GM23248 (cell line): ENCODE data around the gene IRF6. TPM values are rescaled to one million over a fixed set of nuclear protein-coding genes. Genes with fewer than 3 reads are reported as not detected.
A peak's percentile ranks its signal among the peaks of the same experiment; 100 is the strongest.

ENCODE experiments used
- DNase-seq: peaks from one replicate; pipeline ENCODE4 v3.0.0-alpha.2; 2015
- H2AFZ ChIP-seq: fragments of 200-600 bp; sonication (generic); 2 replicates; pipeline ENCODE4 v1.6.1; 2016; ENCODE audit warnings: antibody characterized with exemption
- H3F3A ChIP-seq: fragments of 200-600 bp; sonication (generic); 2 replicates; pipeline ENCODE4 v1.6.1; 2016; ENCODE audit warnings: mild to moderate bottlenecking, antibody characterized with exemption, mixed run types; ENCODE audit not compliant: insufficient read depth
- H3K27ac ChIP-seq: fragments of 200-600 bp; sonication (generic); 2 replicates; pipeline ENCODE4 v1.5.1; 2016; ENCODE audit warnings: mild to moderate bottlenecking
- H3K27me3 ChIP-seq: fragments of 200-600 bp; sonication (generic); replicated peaks from 2 replicates; pipeline ENCODE4 v1.6.1; 2016; ENCODE audit warnings: mild to moderate bottlenecking; ENCODE audit not compliant: insufficient read depth
- H3K36me3 ChIP-seq: fragments of 200-600 bp; sonication (generic); 2 replicates; pipeline ENCODE4 v1.6.1; 2016; ENCODE audit warnings: low read depth, mild to moderate bottlenecking
- H3K4me1 ChIP-seq: fragments of 200-600 bp; sonication (generic); 2 replicates; pipeline ENCODE4 v1.6.1; 2016; ENCODE audit warnings: mild to moderate bottlenecking; ENCODE audit not compliant: insufficient read depth
- H3K4me2 ChIP-seq: fragments of 200-600 bp; sonication (generic); one replicate; pipeline ENCODE4 v1.6.1; 2016; ENCODE audit warnings: mild to moderate bottlenecking; ENCODE audit not compliant: unreplicated experiment
- H3K4me3 ChIP-seq: fragments of 200-600 bp; sonication (generic); 2 replicates; pipeline ENCODE4 v1.5.1; 2016; ENCODE audit warnings: mild to moderate bottlenecking
- H3K79me2 ChIP-seq: fragments of 200-600 bp; sonication (generic); 2 replicates; pipeline ENCODE4 v1.6.1; 2016; ENCODE audit warnings: mild to moderate bottlenecking; ENCODE audit not compliant: insufficient read depth
- H3K9ac ChIP-seq: fragments of 200-600 bp; sonication (generic); 2 replicates; pipeline ENCODE4 v1.6.1; 2016; ENCODE audit warnings: mild to moderate bottlenecking
- H3K9me2 ChIP-seq: fragments of 200-600 bp; sonication (generic); 2 replicates; pipeline ENCODE4 v1.6.1; 2016; ENCODE audit warnings: mixed run types, mild to moderate bottlenecking, moderate library complexity; ENCODE audit not compliant: insufficient read depth
- H3K9me3 ChIP-seq: fragments of 200-600 bp; sonication (generic); one replicate; pipeline ENCODE4 v1.6.1; 2017; ENCODE audit warnings: low read depth
- H4K20me1 ChIP-seq: fragments of 200-600 bp; sonication (generic); 2 replicates; pipeline ENCODE4 v1.6.0; 2016; ENCODE audit not compliant: insufficient read depth
- EZH2 ChIP-seq: fragments of 200-600 bp; sonication (generic); IDR thresholded peaks from 2 replicates; pipeline ENCODE4 v1.6.1; 2018; ENCODE audit warnings: antibody characterized with exemption, mild to moderate bottlenecking; ENCODE audit not compliant: insufficient read depth, poor library complexity, severe bottlenecking
- EZH2phosphoT487 ChIP-seq: fragments of 200-600 bp; sonication (generic); IDR thresholded peaks from 2 replicates; pipeline ENCODE4 v1.6.1; 2018; ENCODE audit warnings: antibody characterized with exemption, moderate library complexity, mild to moderate bottlenecking, low read depth; ENCODE audit not compliant: insufficient read depth
- WGBS, 2 experiments: methylation state at CpG; one replicate each; pipeline ENCODE4 v1.1.6; 2015 to 2017; ENCODE audit warnings: low lambda C conversion rate in 2 of 2, low coverage in 1 of 2; ENCODE audit errors: missing lambda C conversion rate in 2 of 2; 5-methylcytosine and 5-hydroxymethylcytosine counted together
- in situ Hi-C: fragments of 300-500 bp; cut with MboI; formaldehyde crosslinking; loops from 2 replicates; pipeline ENCODE4 v1.15.0; 2020
- polyA plus RNA-seq: library from polyadenylated mRNA; unstranded; fragments of >200 nt; fragmentation: Nextera tagmentation; extraction: Ambion mirVana; gene quantifications from 2 replicates; pipeline ENCODE4 v1.2.1, GENCODE V29; 2016
- total RNA-seq: library from RNA; depleted of rRNA; stranded (reverse); fragments of >200 nt; shearing (Covaris generic); gene quantifications from 2 replicates; pipeline ENCODE4 v1.2.3, GENCODE V29; 2014

Gene IRF6
- total and polyA plus RNA-seq, 2 experiments from 2014 or later = 0.84 to 1.3 TPM

GRCh38 chr1:209749205-209749604, 56.7 kb downstream of the IRF6 start:
- Histone ChIP-seq H3K4me2 (no peak overlapping the region), H3K4me3 (no peak overlapping the region), H3K36me3 (no peaks in the 10 kb centered on the region), H3K27ac (no peak overlapping the region), H3K9ac (no peak overlapping the region), H3K9me2 (no peaks in the 10 kb centered on the region), H3K4me1 (no peaks in the 10 kb centered on the region), H4K20me1 (no peaks in the 10 kb centered on the region), H3F3A (no peaks in the 10 kb centered on the region), H2AFZ (no peak overlapping the region), H3K27me3 (no peaks in the 10 kb centered on the region), H3K79me2 (no peaks in the 10 kb centered on the region), H3K9me3 (no peaks in the 10 kb centered on the region)
- in situ Hi-C loops = no loop called here
- no peak for TF ChIP-seq EZH2
- no peak for TF ChIP-seq EZH2phosphoT487
- 11 to 13% methylated on average over 2 of the region's 2 CpGs for WGBS, 2 experiments
- DNase-seq = no peak

GRCh38 chr1:209748620-209749019, 57.3 kb downstream of the IRF6 start:
- H3K4me2 ChIP-seq = no peak overlapping the region
- in situ Hi-C loops = no loop called here
- no peaks in the 10 kb centered on the region for H3K27me3 ChIP-seq
- H3K79me2 ChIP-seq = no peaks in the 10 kb centered on the region
- no peaks in the 10 kb centered on the region for H3K9me3 ChIP-seq
- 48 to 59% methylated on average over 4 of the region's 4 CpGs for WGBS, 2 experiments
- H3K36me3 ChIP-seq = no peaks in the 10 kb centered on the region
- TF ChIP-seq EZH2phosphoT487 = no peak
- no peak for TF ChIP-seq EZH2
- H3K4me1 ChIP-seq = peaks cover under 1% of the 10 kb centered on the region; the same call in 1 of the 2 replicates
- no peaks in the 10 kb centered on the region for H3F3A ChIP-seq
- H3K9me2 ChIP-seq = no peaks in the 10 kb centered on the region
- H3K27ac ChIP-seq = no peak overlapping the region
- no peak overlapping the region for H3K4me3 ChIP-seq
- no peak overlapping the region for H3K9ac ChIP-seq
- no peak for DNase-seq
- no peaks in the 10 kb centered on the region for H4K20me1 ChIP-seq
- no peak overlapping the region for H2AFZ ChIP-seq

- WGBS, 2 experiments = 15 to 22% methylated on average over 32 to 37 of the region's 37 CpGs
- Histone ChIP-seq H3K4me1 (peaks cover 9% of the 10 kb centered on the region; the same call in 1 of the 2 replicates), H3K27ac (no peak overlapping the region), H3K79me2 (no peaks in the 10 kb centered on the region), H3K36me3 (no peaks in the 10 kb centered on the region), H3K27me3 (no peaks in the 10 kb centered on the region), H3K4me2 (peak overlapping the region; percentile 53), H3F3A (peaks cover 7% of the 10 kb centered on the region; the same call in 1 of the 2 replicates), H4K20me1 (no peaks in the 10 kb centered on the region), H3K9me3 (no peaks in the 10 kb centered on the region), H3K9me2 (no peaks in the 10 kb centered on the region), H3K9ac (no peak overlapping the region), H3K4me3 (peak overlapping the region; percentile 45), H2AFZ (peak overlapping the region; percentile 48; the same call in 1 of the 2 replicates)
- DNase-seq = peak; percentile 91
- no peak for TF ChIP-seq EZH2phosphoT487
- no peak for TF ChIP-seq EZH2
- in situ Hi-C loops = no loop called here
Observed at GRCh38 chr1:209747580-209748262, 58.2 kb downstream of the IRF6 start.

- peaks cover 16% of the 10 kb centered on the region; the same call in 1 of the 2 replicates for H3F3A ChIP-seq
- H3K4me2 ChIP-seq = no peak overlapping the region
- no peak for TF ChIP-seq EZH2
- no peak for TF ChIP-seq EZH2phosphoT487
- no peak for DNase-seq
- no peaks in the 10 kb centered on the region for H3K9me2 ChIP-seq
- no peak overlapping the region for H3K4me3 ChIP-seq
- in situ Hi-C loops = no loop called here
- WGBS, 2 experiments = 80 to 84% methylated on average over 4 of the region's 4 CpGs
- H3K27ac ChIP-seq = no peak overlapping the region
- no peaks in the 10 kb centered on the region for H3K79me2 ChIP-seq
- no peaks in the 10 kb centered on the region for H3K9me3 ChIP-seq
- no peak overlapping the region for H2AFZ ChIP-seq
- no peaks in the 10 kb centered on the region for H3K27me3 ChIP-seq
- no peaks in the 10 kb centered on the region for H3K36me3 ChIP-seq
- H4K20me1 ChIP-seq = no peaks in the 10 kb centered on the region
- H3K4me1 ChIP-seq = peaks cover 19% of the 10 kb centered on the region; the same call in 1 of the 2 replicates
- no peak overlapping the region for H3K9ac ChIP-seq
Observed at GRCh38 chr1:209746451-209747165, 59.3 kb downstream of the IRF6 start.
